ENCODE measurements around the gene IGDCC3.

DNA sequence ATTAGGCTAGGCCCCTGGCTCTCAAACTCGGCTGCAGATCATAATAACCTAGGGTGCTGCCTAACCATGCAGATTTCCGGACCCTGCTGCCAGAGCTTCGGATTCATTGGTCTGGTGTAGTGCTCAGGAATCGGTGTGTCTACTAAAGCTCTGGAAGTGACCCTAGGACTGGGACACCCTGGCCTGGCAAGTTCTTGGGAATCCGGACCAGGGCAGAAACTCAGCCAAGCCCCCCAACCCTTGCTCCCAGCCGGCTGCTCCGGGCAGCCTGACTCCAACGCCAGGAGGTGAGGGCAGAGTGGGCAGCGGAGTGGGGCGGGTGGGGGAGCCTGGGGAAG is 23.0 kb downstream of the IGDCC3 start:
- no peak for TF ChIP-seq EZH2phosphoT487 (IDR thresholded peaks at IDR 0.05; ENCODE audit: insufficient read depth, low read depth)
- TF ChIP-seq EZH2 (IDR thresholded peaks at IDR 0.05; ENCODE audit: insufficient read depth, poor library complexity, severe bottlenecking) = no peak
